CD14-positive monocyte (primary cell): Measurements from ENCODE around the gene CCDC82. TPM values are rescaled to one million over a fixed set of nuclear protein-coding genes. Genes with fewer than 3 reads are reported as not detected.

Source experiments
- DNase-seq, 3 donors: peaks; one replicate each; pipeline ENCODE4 v3.0.0-alpha.2; 2011 to 2022
- H2AFZ ChIP-seq: 2 replicates; pipeline ENCODE4 v1.6.0; 2012; ENCODE audit warnings: mild to moderate bottlenecking, low read depth, low read length, inconsistent platforms; ENCODE audit not compliant: insufficient read depth, poor library complexity, severe bottlenecking
- H3K27ac ChIP-seq, 2 donors: 1 replicate in 1 of 2; 2 replicates in 1 of 2; pipeline ENCODE4 v1.5.1; 2012 to 2013; ENCODE audit warnings: low read length in 2 of 2, control low read depth in 1 of 2, inconsistent platforms in 1 of 2, low read depth in 1 of 2, mild to moderate bottlenecking in 1 of 2
- H3K27me3 ChIP-seq, 2 donors: one replicate each; pipeline versions ENCODE4 v1.6.0 to v1.6.1; 2011 to 2013; ENCODE audit warnings: low read length in 2 of 2; ENCODE audit not compliant: control insufficient read depth in 2 of 2, insufficient read depth in 2 of 2
- H3K36me3 ChIP-seq, 2 donors: replicated peaks in 1 of 2; 1 replicate in 1 of 2; 2 replicates in 1 of 2; pipeline versions ENCODE4 v1.5.1 to v1.6.1; 2012 to 2013; ENCODE audit warnings: low read length in 2 of 2, control low read depth in 1 of 2, inconsistent platforms in 1 of 2, mild to moderate bottlenecking in 1 of 2; ENCODE audit not compliant: insufficient read depth in 2 of 2, control insufficient read depth in 1 of 2
- H3K4me1 ChIP-seq, 2 donors: 1 replicate in 1 of 2; 2 replicates in 1 of 2; pipeline versions ENCODE4 v1.5.1 to v1.6.1; 2012 to 2013; ENCODE audit warnings: low read length in 2 of 2, control low read depth in 1 of 2, inconsistent platforms in 1 of 2, mild to moderate bottlenecking in 1 of 2, moderate library complexity in 1 of 2; ENCODE audit not compliant: insufficient read depth in 2 of 2, control insufficient read depth in 1 of 2
- H3K4me2 ChIP-seq: replicated peaks from 2 replicates; pipeline ENCODE3; 2012; ENCODE audit warnings: low read length, moderate library complexity, mild to moderate bottlenecking; ENCODE audit not compliant: poor library complexity, severe bottlenecking; ENCODE audit errors: extremely low read depth
- H3K4me3 ChIP-seq, 3 experiments: fragments of 200-600 bp in 1 of 3; sonication (generic) in 1 of 3; replicated peaks in 1 of 3; 1 replicate in 2 of 3; 2 replicates in 1 of 3; pipeline ENCODE4 v1.5.1; 2011 to 2013; ENCODE audit warnings: low read length in 3 of 3, mild to moderate bottlenecking in 3 of 3, control low read depth in 2 of 3, low read depth in 2 of 3, inconsistent platforms in 1 of 3, moderate library complexity in 1 of 3
- H3K79me2 ChIP-seq: 2 replicates; pipeline ENCODE4 v1.6.0; 2012; ENCODE audit warnings: mild to moderate bottlenecking, control low read depth, inconsistent platforms, low read length, moderate library complexity; ENCODE audit not compliant: insufficient read depth
- H3K9ac ChIP-seq: 2 replicates; pipeline ENCODE4 v1.6.0; 2017; ENCODE audit warnings: low read length, mild to moderate bottlenecking; ENCODE audit not compliant: insufficient read depth, poor library complexity, severe bottlenecking
- H3K9me3 ChIP-seq, 2 donors: replicated peaks in 1 of 2; 1 replicate in 1 of 2; 2 replicates in 1 of 2; pipeline versions ENCODE4 v1.5.1 to v1.6.1; 2012 to 2013; ENCODE audit warnings: low read length in 2 of 2, control low read depth in 1 of 2; ENCODE audit not compliant: control insufficient read depth in 1 of 2, insufficient read depth in 1 of 2
- H4K20me1 ChIP-seq: 2 replicates; pipeline ENCODE4 v1.6.0; 2012; ENCODE audit warnings: mild to moderate bottlenecking, low read length, control low read depth, moderate library complexity; ENCODE audit not compliant: insufficient read depth
- H3K27ac Mint-ChIP-seq, 7 donors: one replicate each; pipeline ENCODE4 v1.8.0; 2020; ENCODE audit warnings: mild to moderate bottlenecking in 7 of 7, mixed read lengths in 7 of 7, moderate library complexity in 6 of 7, inconsistent platforms in 2 of 7
- H3K27me3 Mint-ChIP-seq, 3 donors: one replicate each; pipeline ENCODE4 v1.8.0; 2021 to 2022; ENCODE audit warnings: low read depth in 3 of 3, mild to moderate bottlenecking in 3 of 3, mixed read lengths in 3 of 3, moderate library complexity in 3 of 3, inconsistent platforms in 1 of 3
- H3K36me3 Mint-ChIP-seq, 2 donors: one replicate each; pipeline ENCODE4 v1.8.0; 2020; ENCODE audit warnings: mixed read lengths in 2 of 2, inconsistent platforms in 1 of 2, mild to moderate bottlenecking in 1 of 2
- H3K4me1 Mint-ChIP-seq: one replicate; pipeline ENCODE4 v1.8.0; 2020; ENCODE audit warnings: mild to moderate bottlenecking, mixed read lengths
- H3K4me3 Mint-ChIP-seq, 2 donors: one replicate each; pipeline ENCODE4 v1.8.0; 2020; ENCODE audit warnings: mild to moderate bottlenecking in 2 of 2, mixed read lengths in 2 of 2, moderate library complexity in 1 of 2
- H3K9me3 Mint-ChIP-seq, 7 donors: one replicate each; pipeline ENCODE4 v1.8.0; 2020 to 2022; ENCODE audit warnings: mixed read lengths in 7 of 7, mild to moderate bottlenecking in 6 of 7, moderate library complexity in 6 of 7, inconsistent platforms in 2 of 7
- CTCF ChIP-seq: fragments of 200-600 bp; IDR thresholded peaks from one replicate; pipeline ENCODE4 v1.8.0; 2022; ENCODE audit warnings: antibody characterized with exemption, mild to moderate bottlenecking
- WGBS: methylation state at CpG from one replicate; pipeline ENCODE4 v1.1.5; 2013; ENCODE audit warnings: missing lambda C conversion rate; ENCODE audit not compliant: insufficient coverage; 5-methylcytosine and 5-hydroxymethylcytosine counted together
- intact Hi-C, 2 donors: fragments of 100-400 bp; cut with micrococcal nuclease; formaldehyde crosslinking; loops; one replicate each; pipeline versions ENCODE4 v1.15.0 to v1.15.1; 2023
- polyA plus RNA-seq, 3 donors: library from polyadenylated mRNA; depleted of rRNA in 1 of 3; unstranded in 2 of 3; stranded (reverse) in 1 of 3; fragments of 300-500 nt in 2 of 3; fragments of >200 nt in 1 of 3; fragmentation: Illumina TruSeq in 2 of 3; gene quantifications; 1 replicate in 2 of 3; 2 replicates in 1 of 3; pipeline ENCODE4 v1.2.3, GENCODE V29; 2012 to 2021

CCDC82 gene
- polyA plus RNA-seq, 3 donors, result 10.7 to 18.2 (median 12.2) TPM

- no peaks in the 10 kb centered on the region for H3K27me3 Mint-ChIP-seq
- H3K36me3 Mint-ChIP-seq, result peaks cover 4% of the 10 kb centered on the region in 2 donors
- no peak overlapping the region for H3K9ac ChIP-seq
- intact Hi-C loops, result loop anchor here (5.0 kb wide), 1 partner anchor 36 kb away; the partner anchor contains the start of gene MAML2 (in 2 of the 2)
- no peak overlapping the region for H2AFZ ChIP-seq
- WGBS, result no CpG with 5 or more reads among the region's 1 CpG
- H3K9me3 Mint-ChIP-seq, result no peaks in the 10 kb centered on the region
- no peak for DNase-seq
- no peak for TF ChIP-seq CTCF
- H3K9me3 ChIP-seq, result no peaks in the 10 kb centered on the region
- H3K4me2 ChIP-seq, result no peak overlapping the region
- peaks cover 42% of the 10 kb centered on the region for H3K4me1 Mint-ChIP-seq
- H3K4me3 Mint-ChIP-seq, result no peak overlapping the region
- no peak overlapping the region for H3K27ac ChIP-seq
- H3K27ac Mint-ChIP-seq, result no peak overlapping the region
- peaks cover 16% of the 10 kb centered on the region for H4K20me1 ChIP-seq
- H3K4me1 ChIP-seq, result peaks cover 10 to 33% of the 10 kb centered on the region in 2 donors
- no peaks in the 10 kb centered on the region for H3K79me2 ChIP-seq
- no peaks in the 10 kb centered on the region for H3K36me3 ChIP-seq
- no peaks in the 10 kb centered on the region for H3K27me3 ChIP-seq
- no peak overlapping the region for H3K4me3 ChIP-seq
These were observed 83.6 kb downstream of the CCDC82 start for GRCh38 chr11:96306071-96306470.

- Histone ChIP-seq H3K79me2 (no peaks in the 10 kb centered on the region), H3K9ac (no peak overlapping the region), H3K4me1 (peaks cover 17 to 37% of the 10 kb centered on the region in 2 donors), H3K36me3 (no peaks in the 10 kb centered on the region), H4K20me1 (peaks cover 16% of the 10 kb centered on the region), H3K9me3 (no peaks in the 10 kb centered on the region), H3K4me2 (no peak overlapping the region), H3K27ac (peak overlapping the region in 1 of 2 donors; percentile 52), H3K27me3 (no peaks in the 10 kb centered on the region), H2AFZ (no peak overlapping the region), H3K4me3 (no peak overlapping the region)
- Mint-ChIP-seq H3K9me3 (no peaks in the 10 kb centered on the region), H3K4me1 (peaks cover 53% of the 10 kb centered on the region), H3K27ac (peak overlapping the region in 6 of 7 donors; percentile 0 to 70 (median 58)), H3K27me3 (peaks cover 0 to 2% (median 0%) of the 10 kb centered on the region in 3 donors), H3K4me3 (no peak overlapping the region), H3K36me3 (peaks cover 6 to 7% of the 10 kb centered on the region in 2 donors)
- 100% methylated on average over 2 of the region's 3 CpGs for WGBS
- no peak for TF ChIP-seq CTCF
- DNase-seq, result no peak
- intact Hi-C loops, result loop anchor here in 1 of 2 donors (5.0 kb wide), 1 partner anchor 37 kb away; no protein-coding TSS in a partner anchor
These were observed 85.7 kb downstream of the CCDC82 start for GRCh38 chr11:96303980-96304379.
